ENCODE results near the gene TRIM7. TPM values are rescaled to one million over a fixed set of nuclear protein-coding genes. Genes with fewer than 3 reads are reported as not detected.

The TRIM7 gene
- total RNA-seq, 1 donor from 2014 or later, result 6.4 TPM

GRCh38 chr5:181190711-181191525 is 14.1 kb downstream of the TRIM7 start:
- H3K9me3 ChIP-seq (replicated peaks), result no peaks in the 10 kb centered on the region
- no peaks in the 10 kb centered on the region for H3K27me3 ChIP-seq (ENCODE audit: low read depth)
- peak; percentile 57 for DNase-seq
- intact Hi-C loops (cut with micrococcal nuclease), result no loop called here
- H3K4me1 ChIP-seq, result peaks cover 69% of the 10 kb centered on the region
- H3K27ac ChIP-seq (replicated peaks), result peak overlapping the region; percentile 97
- TF ChIP-seq CTCF (IDR thresholded peaks at IDR 0.05; ENCODE audit: borderline replicate concordance), result peak; percentile 36
- H3K4me3 ChIP-seq, result peak overlapping the region; percentile 76
- H3K36me3 ChIP-seq, result peaks cover 3% of the 10 kb centered on the region

GRCh38 chr5:181189962-181190710 is 14.9 kb downstream of the TRIM7 start:
- intact Hi-C loops (cut with micrococcal nuclease), result no loop called here
- TF ChIP-seq CTCF (IDR thresholded peaks at IDR 0.05; ENCODE audit: borderline replicate concordance), result no peak
- Histone ChIP-seq H3K27me3 (ENCODE audit: low read depth) (no peaks in the 10 kb centered on the region), H3K4me1 (peaks cover 69% of the 10 kb centered on the region), H3K4me3 (peak overlapping the region; percentile 76), H3K9me3 (replicated peaks) (no peaks in the 10 kb centered on the region), H3K36me3 (peaks cover under 1% of the 10 kb centered on the region), H3K27ac (replicated peaks) (peak overlapping the region; percentile 97)
- DNase-seq, result no peak

- Histone ChIP-seq H3K4me1 (peaks cover 71% of the 10 kb centered on the region), H3K27me3 (ENCODE audit: low read depth) (no peaks in the 10 kb centered on the region), H3K36me3 (no peaks in the 10 kb centered on the region), H3K9me3 (replicated peaks) (no peaks in the 10 kb centered on the region), H3K27ac (replicated peaks) (peak overlapping the region; percentile 97), H3K4me3 (peak overlapping the region; percentile 76)
- intact Hi-C loops (cut with micrococcal nuclease), result no loop called here
- TF ChIP-seq CTCF (IDR thresholded peaks at IDR 0.05; ENCODE audit: borderline replicate concordance), result no peak
- DNase-seq, result peak; percentile 40
Observed at GRCh38 chr5:181189363-181189961, 15.5 kb downstream of the TRIM7 start.

GRCh38 chr5:181188700-181189362 is 16.2 kb downstream of the TRIM7 start:
- H3K4me1 ChIP-seq, result peaks cover 71% of the 10 kb centered on the region

More at GRCh38 chr5:181188700-181189362, 16.2 kb downstream of the TRIM7 start:
- Histone ChIP-seq H3K27me3 (ENCODE audit: low read depth) (no peaks in the 10 kb centered on the region), H3K4me3 (peak overlapping the region; percentile 76), H3K36me3 (no peaks in the 10 kb centered on the region), H3K9me3 (replicated peaks) (no peaks in the 10 kb centered on the region), H3K27ac (replicated peaks) (peak overlapping the region; percentile 97)
- DNase-seq, result peak; percentile 57
- TF ChIP-seq CTCF (IDR thresholded peaks at IDR 0.05; ENCODE audit: borderline replicate concordance), result no peak
- intact Hi-C loops (cut with micrococcal nuclease), result no loop called here
